OCI-LY1 (cell line): Measurements from ENCODE around the gene ATP8B2.

Experiments used
- H2AFZ ChIP-seq: fragments of 200-600 bp; sonication (generic), shearing (Covaris generic); 2 replicates; pipeline ENCODE4 v1.6.0; 2014; ENCODE audit warnings: antibody characterized with exemption, mild to moderate bottlenecking, low read length
- H3F3A ChIP-seq: fragments of 200-600 bp; sonication (generic), shearing (Covaris generic); 2 replicates; pipeline ENCODE4 v1.6.0; 2014; ENCODE audit warnings: mild to moderate bottlenecking, antibody characterized with exemption, low read length, moderate library complexity; ENCODE audit not compliant: insufficient read depth
- H3K27ac ChIP-seq: fragments of 200-600 bp; sonication (generic); 2 replicates; pipeline ENCODE4 v1.5.1; 2014; ENCODE audit warnings: low read length, mixed run types, mild to moderate bottlenecking, low read depth; ENCODE audit not compliant: poor library complexity, severe bottlenecking
- H3K27me3 ChIP-seq: fragments of 200-600 bp; sonication (generic); 2 replicates; pipeline ENCODE4 v1.6.0; 2014; ENCODE audit warnings: antibody characterized with exemption, mild to moderate bottlenecking, low read length, moderate library complexity; ENCODE audit not compliant: insufficient read depth
- H3K36me3 ChIP-seq: fragments of 200-600 bp; sonication (generic); 2 replicates; pipeline ENCODE4 v1.6.1; 2014; ENCODE audit warnings: mild to moderate bottlenecking, antibody characterized with exemption, low read length, moderate library complexity, mixed read lengths; ENCODE audit not compliant: insufficient read depth
- H3K4me1 ChIP-seq: fragments of 200-600 bp; sonication (generic); 2 replicates; pipeline ENCODE4 v1.5.1; 2014; ENCODE audit warnings: mild to moderate bottlenecking, low read length, moderate library complexity; ENCODE audit not compliant: insufficient read depth, severe bottlenecking
- H3K4me2 ChIP-seq: fragments of 200-600 bp; sonication (generic), shearing (Covaris generic); 2 replicates; pipeline ENCODE4 v1.6.1; 2014; ENCODE audit warnings: low read length
- H3K4me3 ChIP-seq: fragments of 200-600 bp; sonication (generic); 2 replicates; pipeline ENCODE4 v1.5.1; 2014; ENCODE audit warnings: low read length, low read depth, mild to moderate bottlenecking, mixed read lengths; ENCODE audit not compliant: poor library complexity, severe bottlenecking
- H3K79me2 ChIP-seq: fragments of 200-600 bp; shearing (Covaris generic); 2 replicates; pipeline ENCODE4 v1.6.1; 2016; ENCODE audit warnings: mixed run types, low read length, mixed read lengths; ENCODE audit not compliant: insufficient read depth
- H3K9ac ChIP-seq: fragments of 200-600 bp; sonication (generic), shearing (Covaris generic); 2 replicates; pipeline ENCODE4 v1.6.1; 2014; ENCODE audit warnings: mild to moderate bottlenecking, low read length, mixed read lengths
- H3K9me2 ChIP-seq: fragments of 200-600 bp; sonication (generic), shearing (Covaris generic); 2 replicates; pipeline ENCODE4 v1.6.1; 2014; ENCODE audit warnings: low read depth, mild to moderate bottlenecking, low read length, mixed read lengths
- H3K9me3 ChIP-seq: fragments of 200-600 bp; shearing (Covaris generic); 2 replicates; pipeline ENCODE4 v1.6.1; 2014; ENCODE audit warnings: low read length, mixed read lengths
- H4K20me1 ChIP-seq: fragments of 200-600 bp; sonication (generic), shearing (Covaris generic); 2 replicates; pipeline ENCODE4 v1.6.0; 2016; ENCODE audit warnings: mild to moderate bottlenecking, low read length; ENCODE audit not compliant: insufficient read depth
- CTCF ChIP-seq: fragments of 200-600 bp; sonication (generic), shearing (Covaris generic); IDR thresholded peaks from 2 replicates; pipeline ENCODE4 v1.5.1; 2017; ENCODE audit warnings: mild to moderate bottlenecking, antibody characterized with exemption, low read length, moderate library complexity, mixed read lengths
- EZH2 ChIP-seq: fragments of 200-600 bp; sonication (generic), shearing (Covaris generic); IDR thresholded peaks from 2 replicates; pipeline ENCODE4 v1.8.0; 2017; ENCODE audit warnings: borderline replicate concordance, mixed run types, mild to moderate bottlenecking, antibody characterized with exemption, low read length, moderate library complexity, mixed read lengths

The ATP8B2 gene

GRCh38 chr1:154329551-154330131, 4.3 kb downstream of the ATP8B2 start:
- Histone ChIP-seq H3K36me3 (no peaks in the 10 kb centered on the region), H3K27me3 (0 out of 2 replicates have a peak, but pooled peaks cover 4% of the 10 kb centered on the region), H4K20me1 (no peaks in the 10 kb centered on the region), H3K9ac (no peak overlapping the region), H3K9me3 (no peaks in the 10 kb centered on the region), H3K9me2 (no peaks in the 10 kb centered on the region), H3K4me1 (peaks cover 26% of the 10 kb centered on the region), H2AFZ (no peak overlapping the region), H3K4me2 (no peak overlapping the region), H3K4me3 (no peak overlapping the region), H3K27ac (no peak overlapping the region), H3K79me2 (no peaks in the 10 kb centered on the region), H3F3A (no peaks in the 10 kb centered on the region)
- TF ChIP-seq CTCF (no peak), EZH2 (no peak)

GRCh38 chr1:154330669-154331068, 5.3 kb downstream of the ATP8B2 start:
- TF ChIP-seq CTCF (no peak), EZH2 (no peak)
- H3K27me3 ChIP-seq = 0 out of 2 replicates have a peak, but pooled peaks cover 4% of the 10 kb centered on the region

GRCh38 chr1:154334079-154335024, 9.0 kb downstream of the ATP8B2 start:
- H3F3A ChIP-seq = no peaks in the 10 kb centered on the region
- TF ChIP-seq CTCF (no peak), EZH2 (no peak)
- no peak overlapping the region for H3K4me3 ChIP-seq
- no peak overlapping the region; the same call in 1 of the 2 replicates for H3K4me2 ChIP-seq
- no peaks in the 10 kb centered on the region for H3K79me2 ChIP-seq
- H3K9me2 ChIP-seq = no peaks in the 10 kb centered on the region
- 0 out of 2 replicates have a peak, but pooled peaks cover 1% of the 10 kb centered on the region for H3K27me3 ChIP-seq
- no peak overlapping the region for H2AFZ ChIP-seq
- H3K4me1 ChIP-seq = peaks cover 6% of the 10 kb centered on the region
- no peaks in the 10 kb centered on the region for H4K20me1 ChIP-seq
- H3K36me3 ChIP-seq = no peaks in the 10 kb centered on the region
- no peak overlapping the region for H3K27ac ChIP-seq
- no peaks in the 10 kb centered on the region for H3K9me3 ChIP-seq
- H3K9ac ChIP-seq = peak overlapping the region; percentile 19; the same call in 1 of the 2 replicates

More at GRCh38 chr1:154330669-154331068, 5.3 kb downstream of the ATP8B2 start:
- Histone ChIP-seq H3K27ac (no peak overlapping the region), H4K20me1 (no peaks in the 10 kb centered on the region), H3K9me2 (no peaks in the 10 kb centered on the region), H3K9me3 (no peaks in the 10 kb centered on the region), H3K9ac (no peak overlapping the region), H2AFZ (no peak overlapping the region), H3F3A (no peaks in the 10 kb centered on the region), H3K4me1 (peaks cover 29% of the 10 kb centered on the region), H3K79me2 (no peaks in the 10 kb centered on the region), H3K36me3 (no peaks in the 10 kb centered on the region), H3K4me3 (no peak overlapping the region), H3K4me2 (no peak overlapping the region)
